Endothelial cell of umbilical vein (primary cell): Measurements from ENCODE around the gene CETP. TPM values are rescaled to one million over a fixed set of nuclear protein-coding genes. Genes with fewer than 3 reads are reported as not detected.

Source experiments
- BruUV-seq: library from RNA; stranded (reverse); fragments of 400-500 nt; replicated peaks from 2 replicates; lab custom pipeline; 2021; lab: Mats Ljungman, UMichigan
- CTCF ChIA-PET: fragments of 300-600, 350-600 bp; sonication (Branson Sonifier 250); formaldehyde crosslinking; loops from one replicate; lab custom pipeline; 2021; ENCODE audit warnings: antibody characterized with exemption, inconsistent platforms; lab: Charles Lee
- POLR2A ChIA-PET: fragments of 300-600, 350-600 bp; sonication (Branson Sonifier 250); formaldehyde crosslinking; loops from one replicate; lab custom pipeline; 2021; ENCODE audit warnings: antibody characterized with exemption, inconsistent platforms; lab: Charles Lee
- DNase-seq: peaks from one replicate; pipeline ENCODE4 v3.0.0-alpha.2; 2011; ENCODE audit warnings: low read depth, low spot score
- FAIRE-seq: peaks from 2 replicates; lab custom pipeline; 2011; peaks lifted over from hg19 to GRCh38; lab: Jason Lieb, UNC
- H2AFZ ChIP-seq: 2 replicates; pipeline ENCODE4 v1.6.0; 2012; ENCODE audit warnings: low read depth, low read length, control low read depth, inconsistent platforms
- H3K27ac ChIP-seq: 2 replicates; pipeline ENCODE4 v1.5.1; 2011; ENCODE audit warnings: low read depth, mild to moderate bottlenecking, control low read depth, low read length, moderate library complexity; ENCODE audit not compliant: insufficient read depth
- H3K27me3 ChIP-seq, 2 experiments: 2 replicates each; pipeline versions ENCODE4 v1.6.0 to v1.6.1; 2011; ENCODE audit warnings: low read length in 2 of 2, mixed read lengths in 1 of 2; ENCODE audit not compliant: control insufficient read depth in 2 of 2, insufficient read depth in 2 of 2
- H3K36me3 ChIP-seq, 2 experiments: 2 replicates in 1 of 2; 3 replicates in 1 of 2; pipeline ENCODE4 v1.5.1; 2011; ENCODE audit warnings: low read length in 2 of 2, mild to moderate bottlenecking in 1 of 2, moderate library complexity in 1 of 2; ENCODE audit not compliant: control insufficient read depth in 2 of 2, insufficient read depth in 2 of 2; ENCODE audit errors: extremely low read depth in 1 of 2
- H3K4me1 ChIP-seq: 3 replicates; pipeline ENCODE4 v1.5.1; 2011; ENCODE audit warnings: mild to moderate bottlenecking, low read length; ENCODE audit not compliant: control insufficient read depth, insufficient read depth; ENCODE audit errors: extremely low read depth
- H3K4me2 ChIP-seq: 2 replicates; pipeline ENCODE4 v1.6.1; 2011; ENCODE audit warnings: low read length, control low read depth, mixed read lengths; ENCODE audit not compliant: insufficient read depth
- H3K4me3 ChIP-seq, 3 experiments: fragments of 200-600 bp in 1 of 3; sonication (generic), shearing (Covaris generic) in 1 of 3; replicated peaks in 1 of 3; 2 replicates each; pipeline ENCODE4 v1.5.1; 2011 to 2016; ENCODE audit warnings: control low read depth in 3 of 3, low read length in 3 of 3, mild to moderate bottlenecking in 2 of 3, inconsistent platforms in 1 of 3, low read depth in 1 of 3, moderate library complexity in 1 of 3; ENCODE audit not compliant: insufficient read depth in 1 of 3
- H3K79me2 ChIP-seq: 2 replicates; pipeline ENCODE4 v1.6.0; 2012; ENCODE audit warnings: low read length, inconsistent platforms; ENCODE audit not compliant: control insufficient read depth, insufficient read depth
- H3K9ac ChIP-seq: replicated peaks from 2 replicates; pipeline ENCODE3; 2011; ENCODE audit warnings: low read length, control low read depth; ENCODE audit not compliant: insufficient read depth; ENCODE audit errors: extremely low read depth
- H3K9me1 ChIP-seq: replicated peaks from 3 replicates; pipeline ENCODE4 v1.6.0; 2011; ENCODE audit warnings: mild to moderate bottlenecking, low read length; ENCODE audit not compliant: control insufficient read depth, insufficient read depth; ENCODE audit errors: extremely low read depth
- H3K9me3 ChIP-seq: replicated peaks from 2 replicates; pipeline ENCODE4 v1.5.1; 2012; ENCODE audit warnings: low read length, inconsistent platforms; ENCODE audit not compliant: control insufficient read depth, insufficient read depth
- H4K20me1 ChIP-seq: replicated peaks from 2 replicates; pipeline ENCODE3; 2011; ENCODE audit warnings: mild to moderate bottlenecking, low read length; ENCODE audit not compliant: control insufficient read depth, insufficient read depth; ENCODE audit errors: extremely low read depth
- CTCF ChIP-seq, 2 donors: IDR thresholded peaks; 1 replicate in 1 of 2; 2 replicates in 1 of 2; pipeline ENCODE4 v1.5.1; 2011; ENCODE audit warnings: low read length in 2 of 2, mild to moderate bottlenecking in 2 of 2, moderate library complexity in 2 of 2, control low read depth in 1 of 2, inconsistent platforms in 1 of 2, low read depth in 1 of 2; ENCODE audit not compliant: insufficient read depth in 1 of 2; ENCODE audit errors: extremely low read depth in 1 of 2
- EZH2 ChIP-seq: IDR thresholded peaks from 2 replicates; pipeline ENCODE4 v1.6.1; 2012; ENCODE audit warnings: borderline replicate concordance, low read depth, mild to moderate bottlenecking, moderate library complexity, low read length, inconsistent platforms; ENCODE audit not compliant: severe bottlenecking
- FOS ChIP-seq: IDR thresholded peaks from 2 replicates; pipeline ENCODE4 v1.6.1; 2011; ENCODE audit warnings: mild to moderate bottlenecking, low read length, moderate library complexity, borderline replicate concordance; ENCODE audit not compliant: insufficient read depth
- GATA2 ChIP-seq: IDR thresholded peaks from 2 replicates; pipeline ENCODE4 v1.7.0; 2011; ENCODE audit warnings: low read depth, mild to moderate bottlenecking, moderate library complexity, mixed read lengths, low read length; ENCODE audit not compliant: insufficient read length, insufficient read depth
- JUN ChIP-seq: IDR thresholded peaks from 2 replicates; pipeline ENCODE4 v1.6.1; 2011; ENCODE audit warnings: borderline replicate concordance, low read depth; ENCODE audit not compliant: insufficient read length, insufficient read depth
- MAX ChIP-seq: IDR thresholded peaks from 2 replicates; pipeline ENCODE4 v1.6.1; 2011; ENCODE audit not compliant: insufficient read depth, insufficient read length
- MYC ChIP-seq: IDR thresholded peaks from one replicate; pipeline ENCODE4 v1.6.1; 2011; ENCODE audit warnings: mild to moderate bottlenecking, low read depth, low read length
- POLR2A ChIP-seq: IDR thresholded peaks from 2 replicates; pipeline ENCODE4 v1.6.1; 2012; ENCODE audit warnings: low read depth, mild to moderate bottlenecking, control low read depth, low read length
- POLR2AphosphoS5 ChIP-seq: IDR thresholded peaks from 2 replicates; pipeline ENCODE4 v1.6.1; 2012; ENCODE audit warnings: low read depth, mild to moderate bottlenecking, control low read depth, low read length, moderate library complexity; ENCODE audit not compliant: insufficient read depth
- dilution Hi-C: fragments of 300-500 bp; cut with MboI; formaldehyde crosslinking; loops from one replicate; pipeline ENCODE4 v1.15.0; 2019; ENCODE audit warnings: low sequenced_read_pairs; ENCODE audit not compliant: extremely low pct_ligation_motif_present
- intact Hi-C: fragments of 100-400 bp; cut with micrococcal nuclease; formaldehyde crosslinking; loops from one replicate; pipeline ENCODE4 v1.10.0; 2022
- polyA plus RNA-seq, 4 experiments: library from polyadenylated mRNA; depleted of rRNA in 3 of 4; stranded (reverse) in 3 of 4; unstranded in 1 of 4; fragments of >200 nt; gene quantifications; 2 replicates each; pipeline versions ENCODE4 v1.2.1 to v1.2.3, GENCODE V29; 2011 to 2012; ENCODE audit warnings: missing spikeins in 1 of 4
- total RNA-seq: library from RNA; stranded (reverse); gene quantifications from 2 replicates; pipeline ENCODE4 v1.2.3, GENCODE V29; 2021

Gene CETP
- total and polyA plus RNA-seq, 2 donors (not counting 3 experiments of a cell fraction or from before 2014, with no cell fraction given) = 2.2 to 2.8 TPM

- POLR2A ChIA-PET = no interaction called here
- Histone ChIP-seq H3K9me3 (no peaks in the 10 kb centered on the region), H3K4me1 (peaks cover 5% of the 10 kb centered on the region), H3K27ac (no peak overlapping the region), H3K9ac (no peak overlapping the region), H3K27me3 (no peaks in the 10 kb centered on the region), H3K9me1 (no peaks in the 10 kb centered on the region), H3K4me3 (no peak overlapping the region), H3K4me2 (no peak overlapping the region), H3K36me3 (no peaks in the 10 kb centered on the region), H3K79me2 (peaks cover 4% of the 10 kb centered on the region), H4K20me1 (no peaks in the 10 kb centered on the region), H2AFZ (no peak overlapping the region)
- CTCF ChIA-PET = interaction anchor here (1.7 kb wide), 1 partner anchor 10 kb away, joined by 7 read pairs; no protein-coding TSS in a partner anchor
- no peak for DNase-seq
- BruUV-seq = no TSS peak
- dilution Hi-C loops (no loop called here), intact Hi-C loops (no loop called here)
- TF ChIP-seq JUN = no peak
- no peak for FAIRE-seq
Measured at GRCh38 chr16:56927471-56927870, 34.3 kb upstream of the CETP start.

GRCh38 chr16:56929639-56930038 is 32.1 kb upstream of the CETP start:
- Histone ChIP-seq H3K36me3 (no peaks in the 10 kb centered on the region), H3K4me1 (peaks cover 18% of the 10 kb centered on the region), H2AFZ (no peak overlapping the region), H4K20me1 (peaks cover 11% of the 10 kb centered on the region), H3K4me2 (no peak overlapping the region), H3K27me3 (no peaks in the 10 kb centered on the region), H3K9ac (no peak overlapping the region), H3K9me1 (no peaks in the 10 kb centered on the region), H3K4me3 (no peak overlapping the region), H3K79me2 (peaks cover 26% of the 10 kb centered on the region), H3K9me3 (no peaks in the 10 kb centered on the region), H3K27ac (no peak overlapping the region)
- FAIRE-seq (no peak), DNase-seq (no peak)
- no TSS peak for BruUV-seq
- ChIA-PET CTCF (interaction anchor here (0.9 to 1.7 kb wide), 3 partner anchors 9 to 61 kb away, joined by 3 to 8 read pairs (median 3); no protein-coding TSS in a partner anchor), POLR2A (no interaction called here)
- TF ChIP-seq GATA2 = no peak
- TF ChIP-seq JUN = no peak
- TF ChIP-seq POLR2AphosphoS5 = no peak
- no peak for TF ChIP-seq POLR2A
- TF ChIP-seq EZH2 = no peak
- TF ChIP-seq MAX = no peak
- TF ChIP-seq CTCF (IDR thresholded peaks at IDR 0.05; ENCODE audit: extremely low read depth in 1 of 2, insufficient read depth in 1 of 2, low read depth in 1 of 2, low read length in 2 of 2) = no peak
- no peak for TF ChIP-seq FOS
- no peak for TF ChIP-seq MYC
- intact Hi-C loops = no loop called here
- dilution Hi-C loops = no loop called here
